Measurements from ENCODE around the gene EXO1.
A peak's percentile ranks its signal among the peaks of the same experiment; 100 is the strongest.

The EXO1 gene

DNA sequence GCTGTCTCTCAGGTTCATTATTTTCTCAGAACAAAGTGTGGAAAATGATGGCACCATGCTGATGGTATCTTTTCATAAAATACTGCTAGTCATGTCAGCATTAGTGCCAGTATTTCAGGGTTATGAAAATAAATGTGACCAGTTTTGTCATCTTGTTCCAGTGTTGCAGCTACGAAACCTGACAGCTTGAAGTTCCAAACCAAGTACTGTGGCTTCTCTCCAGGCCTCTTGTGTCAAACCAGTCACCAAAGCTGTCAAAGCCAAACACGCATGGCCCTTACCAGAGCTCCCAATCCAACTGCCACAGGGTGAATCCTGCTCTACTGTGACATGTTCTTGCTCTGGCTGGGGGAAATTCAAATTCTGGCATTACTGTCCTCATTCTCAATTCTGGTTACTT is 20.7 kb upstream of the EXO1 start:
- TF ChIP-seq CTCF (IDR thresholded peaks at IDR 0.05; ENCODE audit: low read depth, low read length), result no peak
- Histone ChIP-seq H3K27me3 (ENCODE audit: insufficient read depth, low read depth, severe bottlenecking) (peaks cover 31% of the 10 kb centered on the region), H3K36me3 (no peaks in the 10 kb centered on the region), H3K27ac (no peak overlapping the region), H3K4me3 (ENCODE audit: low read depth, low read length) (no peak overlapping the region), H3K9me3 (ENCODE audit: severe bottlenecking) (no peaks in the 10 kb centered on the region)
- DNase-seq, result no peak

DNA sequence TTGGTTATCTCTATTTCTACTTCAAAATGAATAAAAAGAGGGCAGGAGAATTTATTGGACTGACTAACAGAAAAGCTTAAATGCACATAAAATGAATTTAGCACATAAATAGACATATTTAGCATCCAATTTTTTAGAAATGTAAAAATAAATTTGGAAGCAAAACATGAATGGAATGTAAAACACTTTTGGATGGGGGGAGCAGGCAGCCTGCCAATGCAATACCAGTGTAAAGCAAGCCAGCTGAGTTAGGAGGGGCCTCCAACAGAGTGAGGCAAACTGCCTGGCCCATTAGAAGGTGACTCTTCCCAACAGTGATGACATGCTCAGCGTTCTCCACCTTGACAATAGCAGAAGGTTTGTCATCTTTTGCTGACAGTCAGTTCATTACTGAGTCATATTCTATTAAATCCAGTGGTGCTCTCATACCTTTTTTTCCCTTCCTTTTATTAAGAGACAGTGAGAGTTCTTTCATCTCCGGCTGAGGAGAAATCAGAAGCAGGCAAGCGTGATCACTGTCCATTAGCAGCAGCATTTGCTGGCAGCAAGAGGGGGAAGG is 19.5 kb upstream of the EXO1 start:
- no peak overlapping the region for H3K4me3 ChIP-seq (ENCODE audit: low read depth, low read length)
- peaks cover 31% of the 10 kb centered on the region for H3K27me3 ChIP-seq (ENCODE audit: insufficient read depth, low read depth, severe bottlenecking)
- H3K9me3 ChIP-seq (ENCODE audit: severe bottlenecking), result no peaks in the 10 kb centered on the region
- no peak for DNase-seq
- no peak overlapping the region for H3K27ac ChIP-seq
- no peak for TF ChIP-seq CTCF (IDR thresholded peaks at IDR 0.05; ENCODE audit: low read depth, low read length)
- no peaks in the 10 kb centered on the region for H3K36me3 ChIP-seq

- TF ChIP-seq CTCF (IDR thresholded peaks at IDR 0.05; ENCODE audit: low read depth, low read length), result no peak
- Histone ChIP-seq H3K36me3 (no peaks in the 10 kb centered on the region), H3K9me3 (ENCODE audit: severe bottlenecking) (no peaks in the 10 kb centered on the region), H3K4me3 (ENCODE audit: low read depth, low read length) (no peak overlapping the region), H3K27ac (no peak overlapping the region), H3K27me3 (ENCODE audit: insufficient read depth, low read depth, severe bottlenecking) (peaks cover 34% of the 10 kb centered on the region)
- no peak for DNase-seq
These were observed 18.5 kb upstream of the EXO1 start for GRCh38 chr1:241829468-241829867.

DNA sequence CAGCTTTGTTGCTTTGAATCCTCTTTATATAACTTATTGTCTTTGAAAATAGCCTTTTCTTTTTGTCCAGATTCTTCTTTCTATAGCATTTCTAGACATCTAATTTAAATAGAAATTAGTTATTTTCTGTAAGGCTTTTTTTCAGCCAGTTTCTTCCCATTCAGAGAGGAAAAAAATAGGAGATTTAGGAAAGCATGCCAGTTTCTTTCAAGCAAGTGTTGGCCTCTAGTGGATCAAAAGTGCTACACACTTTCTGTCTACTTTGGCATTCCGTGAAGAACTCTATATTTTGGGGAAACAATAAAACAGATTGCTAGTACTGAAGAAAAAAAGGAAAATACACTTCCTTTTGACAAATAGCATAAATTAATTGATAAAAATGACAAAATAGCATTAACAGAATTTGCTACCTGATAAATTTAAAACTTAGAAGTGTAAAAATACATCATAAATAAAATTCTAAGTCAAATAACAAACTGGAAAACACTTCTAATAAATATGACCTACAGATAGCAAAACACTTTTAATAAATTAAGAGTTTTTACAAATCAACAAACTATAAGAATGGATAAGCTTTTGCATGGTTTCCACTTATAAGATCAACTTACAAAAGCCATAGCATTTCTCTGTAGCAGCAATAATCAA is 13.1 kb upstream of the EXO1 start:
- H3K27ac ChIP-seq, result no peak overlapping the region
- H3K9me3 ChIP-seq (ENCODE audit: severe bottlenecking), result no peaks in the 10 kb centered on the region
- DNase-seq, result no peak
- TF ChIP-seq CTCF (IDR thresholded peaks at IDR 0.05; ENCODE audit: low read depth, low read length), result peak; percentile 70
- peaks cover 14% of the 10 kb centered on the region for H3K27me3 ChIP-seq (ENCODE audit: insufficient read depth, low read depth, severe bottlenecking)
- H3K4me3 ChIP-seq (ENCODE audit: low read depth, low read length), result no peak overlapping the region
- H3K36me3 ChIP-seq, result no peaks in the 10 kb centered on the region

DNA sequence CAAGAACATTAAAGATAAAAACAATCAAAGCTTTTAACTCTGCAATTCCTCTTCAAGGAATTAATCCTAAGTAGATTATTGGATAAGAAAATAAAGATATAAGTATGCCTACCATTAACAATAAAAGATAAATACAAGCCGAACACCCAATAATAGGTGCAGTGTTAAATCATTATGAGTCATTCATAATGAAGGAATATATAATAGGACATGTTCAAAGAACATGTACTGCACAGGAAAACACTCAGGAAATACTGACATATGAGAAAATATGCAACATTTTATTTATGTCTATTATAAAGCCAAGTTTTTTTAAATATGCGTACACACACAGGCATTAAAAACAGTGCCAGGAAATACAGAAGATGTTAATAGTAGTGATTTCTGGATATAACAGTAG is 11.1 kb upstream of the EXO1 start:
- H3K27me3 ChIP-seq (ENCODE audit: insufficient read depth, low read depth, severe bottlenecking), result peaks cover 9% of the 10 kb centered on the region
- DNase-seq, result no peak
- H3K27ac ChIP-seq, result no peak overlapping the region
- TF ChIP-seq CTCF (IDR thresholded peaks at IDR 0.05; ENCODE audit: low read depth, low read length), result no peak
- H3K9me3 ChIP-seq (ENCODE audit: severe bottlenecking), result no peaks in the 10 kb centered on the region
- H3K36me3 ChIP-seq, result no peaks in the 10 kb centered on the region
- no peak overlapping the region for H3K4me3 ChIP-seq (ENCODE audit: low read depth, low read length)

GRCh38 chr1:241837416-241837815 is 10.6 kb upstream of the EXO1 start:
- Histone ChIP-seq H3K36me3 (no peaks in the 10 kb centered on the region), H3K27ac (no peak overlapping the region), H3K9me3 (ENCODE audit: severe bottlenecking) (no peaks in the 10 kb centered on the region), H3K27me3 (ENCODE audit: insufficient read depth, low read depth, severe bottlenecking) (peaks cover 9% of the 10 kb centered on the region), H3K4me3 (ENCODE audit: low read depth, low read length) (no peak overlapping the region)
- TF ChIP-seq CTCF (IDR thresholded peaks at IDR 0.05; ENCODE audit: low read depth, low read length), result no peak
- DNase-seq, result no peak

Data from WERI-Rb-1 (cell line).